GM18861 (cell line): ENCODE results near the gene TRIM58.

Experiments
- ATAC-seq: cut with Tn5 transposase; IDR thresholded peaks from one replicate; pipeline ENCODE4 v1.9.1; 2021; ENCODE audit not compliant: unreplicated experiment

Gene TRIM58

GRCh38 chr1:247884797-247885413 is 27.9 kb downstream of the TRIM58 start:
- ATAC-seq = no peak

GRCh38 chr1:247895163-247895637 is 38.2 kb downstream of the TRIM58 start, which contains the start of gene OR2W3:
Gene OR2W3 (plus strand): TSS chr1:247895587. CDS start chr1:247895587, 0 bp downstream.
- ATAC-seq = no peak

- ATAC-seq = no peak
Observed at GRCh38 chr1:247895976-247896375, 39.0 kb downstream of the TRIM58 start.

GRCh38 chr1:247904122-247904521 is 47.1 kb downstream of the TRIM58 start:
- ATAC-seq = no peak

GRCh38 chr1:247905181-247905580 is 48.2 kb downstream of the TRIM58 start:
- no peak for ATAC-seq

- ATAC-seq = no peak
Observed at GRCh38 chr1:247905910-247906503, 49.0 kb downstream of the TRIM58 start.

GRCh38 chr1:247906504-247907047 is 49.6 kb downstream of the TRIM58 start:
- no peak for ATAC-seq

- no peak for ATAC-seq
Observed at GRCh38 chr1:247908766-247909165, 51.8 kb downstream of the TRIM58 start.

GRCh38 chr1:247913786-247914185 is 56.8 kb downstream of the TRIM58 start:
- ATAC-seq = no peak

GRCh38 chr1:247914941-247915662 is 58.1 kb downstream of the TRIM58 start:
- ATAC-seq = no peak

GRCh38 chr1:247919952-247920351 is 63.0 kb downstream of the TRIM58 start, which contains the start of gene OR2T8:
Gene OR2T8 (plus strand): TSS chr1:247920252. CDS start chr1:247921018, 766 bp downstream.
- ATAC-seq = no peak

- no peak for ATAC-seq
Observed at GRCh38 chr1:247923941-247924340, 67.0 kb downstream of the TRIM58 start.

GRCh38 chr1:247924868-247925267 is 67.9 kb downstream of the TRIM58 start, which contains the start of gene OR2AJ1:
Gene OR2AJ1 (plus strand): TSS chr1:247924889. CDS start chr1:247933769, 8,880 bp downstream.
- no peak for ATAC-seq
